NCI-H128 (cell line): ENCODE measurements around the gene TRPC4.

Source experiments
- DNase-seq: peaks from one replicate; lab custom pipeline; 2025; ENCODE audit not compliant: unreplicated experiment; lab: John Stamatoyannopoulos, UW

Gene TRPC4

DNA sequence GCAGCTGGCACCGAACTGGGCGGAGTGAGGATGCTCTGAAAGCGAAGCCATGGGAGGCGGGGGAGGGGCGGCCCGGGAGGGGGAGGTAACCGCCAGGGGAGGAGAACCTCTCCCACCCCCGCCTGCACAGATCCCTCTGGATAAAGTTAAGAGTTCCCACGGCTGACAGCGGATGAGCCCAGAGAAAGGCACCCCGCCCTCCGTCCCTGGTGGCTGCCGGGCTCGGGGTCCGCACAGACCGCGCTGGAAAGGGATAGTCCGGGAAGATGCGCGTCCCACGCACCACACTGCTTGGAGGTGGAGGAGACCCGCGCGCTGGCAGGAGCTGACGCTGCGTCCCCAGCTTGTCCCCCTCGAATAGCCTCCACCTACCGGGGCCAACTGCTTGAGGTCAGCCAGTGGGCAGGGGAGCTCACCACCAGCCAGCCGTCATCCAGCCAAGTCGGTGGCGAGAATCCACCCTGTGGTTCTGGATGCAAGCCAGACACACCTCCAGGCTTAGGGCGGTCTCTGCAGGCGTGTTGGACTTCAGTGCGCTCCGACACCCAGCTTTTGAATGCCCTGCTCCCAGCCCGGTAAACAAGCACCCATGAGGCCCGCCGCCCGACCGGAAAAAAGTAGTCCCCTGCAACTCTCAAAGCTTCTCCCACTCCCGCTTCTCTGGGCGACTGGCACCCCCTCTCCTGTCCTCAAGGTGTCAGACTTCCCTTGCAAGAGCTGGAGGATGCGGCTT lies at the start of gene TRPC4:
TRPC4 (minus strand) TSS at position 17 of the 733 bp plus-strand sequence. CDS start 86,439 bp downstream, outside the sequence.
- DNase-seq, result peak; percentile 22

DNA sequence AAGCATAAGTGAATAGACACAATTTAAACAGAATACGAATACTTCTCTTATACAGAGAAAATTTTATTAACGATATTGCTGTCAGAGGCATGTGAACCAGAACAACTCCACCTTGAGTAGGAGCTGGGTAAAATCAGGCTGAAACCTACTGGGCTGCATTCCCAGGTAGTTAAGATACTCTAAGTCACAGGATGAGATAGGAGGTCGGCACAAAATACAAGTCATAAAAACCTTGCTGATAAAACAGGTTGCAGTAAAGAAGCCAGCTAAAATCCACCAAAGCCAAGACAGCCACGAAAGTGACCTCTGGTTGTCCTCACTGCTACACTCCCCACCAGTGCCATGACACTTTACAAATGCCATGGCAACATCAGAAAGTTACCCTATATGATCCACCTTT lies 49.2 kb upstream of the TRPC4 start:
- DNase-seq, result no peak

- no peak for DNase-seq
These were observed 48.6 kb upstream of the TRPC4 start for GRCh38 chr13:37918116-37918714.

DNA sequence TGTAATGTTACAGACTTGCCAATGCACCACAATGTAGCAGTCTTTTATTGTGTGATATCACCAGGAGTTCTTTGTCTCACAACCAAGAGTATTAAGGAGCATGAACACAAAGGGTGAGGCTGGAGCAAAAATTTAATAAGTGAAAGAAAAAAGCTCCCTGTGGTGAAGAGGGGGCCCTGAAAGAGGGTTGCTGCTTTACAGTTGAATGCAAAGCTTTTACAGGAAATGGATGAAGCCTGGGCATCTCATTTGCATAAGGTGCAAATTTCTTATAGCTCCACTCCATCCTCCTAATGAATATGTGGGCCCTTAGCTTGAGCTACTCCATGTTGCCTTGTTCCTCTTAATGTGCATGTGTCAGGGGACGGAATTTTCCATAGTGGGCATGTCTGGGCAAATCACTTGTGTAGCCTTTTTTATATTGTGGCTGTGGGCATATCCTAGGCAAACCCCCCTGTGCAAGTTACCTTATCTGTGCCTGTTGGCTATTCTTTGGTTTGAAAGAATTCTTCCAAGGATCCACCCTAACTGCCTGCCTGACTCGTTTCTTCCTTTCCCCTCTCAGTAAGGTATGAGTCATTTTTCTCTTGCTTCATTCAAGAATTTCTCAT lies 45.3 kb upstream of the TRPC4 start:
- no peak for DNase-seq

DNA sequence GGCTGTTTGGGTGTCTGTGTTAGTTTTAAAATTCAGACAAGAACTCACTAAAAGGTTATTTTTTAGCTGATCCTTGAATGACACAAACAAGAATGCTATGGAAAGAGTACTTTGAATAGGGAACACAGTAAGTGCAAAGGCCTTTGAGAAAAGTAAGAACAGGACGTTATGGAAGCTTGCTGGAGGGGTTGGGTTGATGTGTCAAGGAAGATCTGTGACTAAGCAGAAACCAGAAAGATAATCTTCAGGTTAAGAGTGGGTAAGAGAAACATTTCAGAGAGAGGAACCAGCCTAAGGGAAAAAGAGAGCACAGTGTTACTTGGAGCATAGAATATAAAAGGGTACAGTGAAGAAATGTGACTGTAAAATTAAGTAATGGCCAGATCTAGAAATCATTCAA lies 41.2 kb upstream of the TRPC4 start:
- no peak for DNase-seq

GRCh38 chr13:37906880-37907279 lies 37.3 kb upstream of the TRPC4 start:
- no peak for DNase-seq

- DNase-seq, result no peak
These were observed 36.2 kb upstream of the TRPC4 start for GRCh38 chr13:37905736-37906135.

DNA sequence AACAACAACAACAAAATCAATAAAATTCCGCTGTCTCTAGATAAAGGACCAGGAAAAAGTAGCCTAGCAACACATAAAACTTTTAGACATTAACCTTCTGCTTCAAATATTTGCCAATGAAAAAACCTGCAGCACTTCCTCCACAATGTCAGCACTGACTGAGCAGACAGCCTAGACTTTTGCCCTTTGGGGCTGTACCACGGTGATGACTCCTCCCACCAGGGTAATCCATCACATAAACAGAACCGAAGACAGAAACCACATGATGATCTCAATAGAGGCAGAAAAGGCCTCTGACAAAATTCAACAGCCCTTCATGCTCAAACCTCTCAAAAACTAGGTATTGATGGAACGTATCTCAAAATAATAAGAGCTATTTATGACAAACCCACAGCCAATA lies 30.2 kb upstream of the TRPC4 start:
- no peak for DNase-seq

DNA sequence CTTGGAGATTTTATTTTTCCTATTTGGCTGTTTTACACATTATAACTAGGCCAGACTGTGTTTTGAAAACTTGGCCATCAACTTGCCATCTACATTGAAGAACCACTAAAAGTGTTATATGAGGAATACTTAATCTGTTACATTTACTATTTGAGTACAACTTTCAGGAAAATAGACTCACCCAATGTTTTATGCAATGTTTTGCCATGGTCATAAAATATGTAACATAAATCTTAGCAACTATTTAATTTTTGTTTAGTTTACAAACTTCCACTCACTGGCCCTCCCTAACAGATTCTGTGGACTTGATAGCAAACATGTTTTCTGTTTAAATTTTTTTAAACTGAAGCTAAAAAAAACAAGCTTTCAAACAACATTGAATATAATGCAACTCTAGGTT lies 23.7 kb upstream of the TRPC4 start:
- DNase-seq, result no peak

DNA sequence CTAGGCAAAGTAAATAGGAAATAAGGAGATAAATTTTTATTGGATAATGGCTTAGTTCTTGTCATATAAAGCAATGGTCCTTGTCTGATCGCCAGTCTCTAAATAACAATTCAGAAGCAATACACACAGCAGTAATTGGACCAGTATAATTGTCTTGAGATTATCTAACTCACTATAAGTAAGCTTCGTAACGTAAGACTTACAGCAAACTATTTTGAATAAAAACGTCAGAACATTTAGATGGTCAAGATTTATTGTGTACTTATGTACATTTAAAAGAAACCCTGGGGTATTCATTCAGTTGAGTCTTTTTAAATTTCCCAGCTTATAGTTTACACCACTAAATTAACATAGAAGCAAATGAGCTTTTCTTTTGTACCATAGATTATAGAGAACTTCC lies 20.2 kb upstream of the TRPC4 start:
- no peak for DNase-seq

GRCh38 chr13:37889102-37889501 lies 19.5 kb upstream of the TRPC4 start:
- DNase-seq, result no peak

GRCh38 chr13:37886879-37887278 lies 17.3 kb upstream of the TRPC4 start:
- no peak for DNase-seq

DNA sequence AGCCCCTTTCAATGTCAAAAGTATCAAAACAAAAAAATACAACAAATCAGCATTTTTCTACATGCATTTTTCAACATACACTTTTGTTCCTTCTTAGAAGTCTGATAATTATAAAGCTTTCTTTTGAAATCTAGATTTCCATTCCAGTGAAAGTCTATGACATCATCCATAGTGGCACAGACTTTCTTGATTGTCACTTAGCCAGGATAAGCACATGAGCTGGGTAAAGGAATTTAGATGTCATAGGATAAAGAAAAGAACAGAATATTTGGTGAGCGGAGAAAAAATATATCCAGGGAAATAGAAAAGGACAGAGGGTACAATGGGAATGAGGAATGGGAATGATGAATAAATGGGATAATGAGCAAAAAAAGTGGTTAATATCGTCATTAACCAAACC lies 15.1 kb upstream of the TRPC4 start:
- DNase-seq, result no peak

DNA sequence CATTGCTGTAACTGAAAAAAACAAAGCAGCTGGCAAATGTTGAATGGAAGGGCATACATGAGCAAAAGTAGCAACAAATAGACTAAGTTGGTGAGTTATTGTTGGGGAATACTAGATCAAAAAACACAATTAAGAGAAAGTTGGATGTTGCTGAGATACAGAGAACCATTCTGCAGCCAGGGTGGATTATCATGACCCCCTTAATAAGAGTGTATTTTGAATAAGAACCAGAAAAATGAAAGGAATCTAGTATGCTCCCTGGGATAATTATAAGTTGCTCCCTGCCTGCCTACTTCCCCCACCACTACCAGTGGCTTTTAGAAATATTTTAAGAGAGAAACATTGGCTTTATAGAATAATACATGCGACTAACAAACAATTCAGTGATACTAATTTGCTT lies 14.5 kb upstream of the TRPC4 start:
- DNase-seq, result no peak

GRCh38 chr13:37878921-37879320 lies 9.3 kb upstream of the TRPC4 start:
- DNase-seq, result no peak

GRCh38 chr13:37878496-37878895 lies 8.9 kb upstream of the TRPC4 start:
- DNase-seq, result no peak

DNA sequence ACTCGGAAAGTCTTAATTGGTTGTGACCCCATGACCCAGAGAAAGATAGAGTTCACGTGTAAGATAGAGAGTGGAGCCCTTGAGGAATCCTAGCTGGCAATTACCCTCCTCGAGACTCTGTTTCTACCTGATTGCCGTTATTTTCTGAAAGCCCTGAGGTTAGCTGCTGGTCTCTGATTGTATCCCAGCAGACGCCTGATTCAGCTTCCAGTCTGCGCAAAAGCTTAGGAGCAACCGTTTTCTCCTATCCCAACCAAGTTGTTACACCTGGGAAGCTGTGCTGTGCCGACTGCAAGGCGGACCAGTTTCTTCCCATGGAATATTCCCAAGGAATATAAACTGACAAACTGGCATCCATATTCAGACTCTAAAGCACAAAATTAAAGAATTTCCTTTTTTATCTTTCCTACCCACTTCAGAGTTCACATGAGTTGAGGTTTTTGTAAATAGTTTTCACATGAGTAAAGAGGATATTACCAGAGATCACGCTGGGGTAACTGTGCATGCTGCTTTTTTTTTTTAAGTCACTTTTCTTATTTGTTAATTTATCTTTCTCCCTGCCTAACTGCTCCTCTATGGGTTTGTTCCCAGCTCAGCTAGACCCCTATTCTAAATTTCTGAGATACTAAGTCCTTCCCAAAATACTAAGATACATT lies 1.5 kb upstream of the TRPC4 start:
- DNase-seq, result no peak

DNA sequence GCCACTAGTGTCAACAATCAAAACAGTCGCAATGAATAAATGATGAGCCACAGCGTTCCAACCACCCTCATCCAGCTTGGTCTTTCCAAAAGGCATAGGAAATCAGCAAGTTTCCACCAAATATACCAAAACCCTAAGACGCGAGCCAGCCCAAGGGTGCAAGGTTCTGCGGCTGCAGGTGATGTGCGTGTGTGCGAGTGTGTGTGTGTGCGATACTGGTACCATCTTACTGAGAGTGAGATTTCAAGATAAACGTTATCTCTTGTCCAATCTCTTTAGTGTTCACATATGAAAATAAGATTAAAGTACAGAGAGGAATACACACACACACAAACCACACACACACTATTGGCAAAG lies 895 bp upstream of the TRPC4 start:
- DNase-seq, result no peak

DNA sequence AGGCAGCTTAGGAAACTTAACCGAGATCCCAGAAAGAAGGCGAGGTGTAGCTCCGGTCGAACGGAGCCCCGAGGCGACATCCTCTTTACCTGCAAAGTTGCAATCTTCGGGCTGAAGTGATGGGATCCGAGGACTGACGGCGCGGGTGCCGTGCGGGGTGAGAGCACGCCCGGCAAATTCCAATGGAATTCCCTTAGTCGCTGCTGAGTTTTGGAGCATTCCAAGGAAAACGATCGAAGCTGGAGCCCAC lies 141 bp downstream of the TRPC4 start:
- no peak for DNase-seq

- no peak for DNase-seq
These were observed 674 bp downstream of the TRPC4 start for GRCh38 chr13:37868691-37869505.

GRCh38 chr13:37863708-37864107 lies 5.9 kb downstream of the TRPC4 start:
- no peak for DNase-seq

DNA sequence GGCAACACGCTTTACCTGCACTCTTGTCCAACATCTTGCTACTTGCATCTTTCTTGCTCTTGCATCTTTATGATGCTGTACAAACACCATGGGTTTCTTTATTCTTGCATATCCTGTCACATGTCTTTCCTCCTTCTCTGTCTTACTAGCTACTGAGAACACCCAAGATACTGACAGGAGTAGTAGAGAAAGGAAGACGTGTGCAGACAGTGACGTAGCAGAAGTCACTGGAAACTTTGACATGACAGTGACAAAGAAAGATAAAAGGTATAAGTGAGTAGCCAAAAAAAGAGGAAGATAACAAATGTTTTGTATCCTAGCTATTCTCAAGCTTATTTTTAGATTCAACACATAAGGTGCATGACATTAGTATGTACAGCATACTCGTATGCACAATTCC lies 34.2 kb downstream of the TRPC4 start:
- no peak for DNase-seq
